CD4-positive, alpha-beta T cell treated with Interleukin-6 for 4 hours (primary cell): Measurements from ENCODE around the gene DRAM1.
"Not testable (repeated sequence)": the region's sequence is repeated elsewhere in the genome, so short reads cannot be mapped to it uniquely, and the experiment has no call there.

ENCODE experiments used
- DNase-seq: peaks from one replicate; pipeline ENCODE4 v3.0.0-alpha.2; 2020; ENCODE audit warnings: mixed read lengths

Gene DRAM1

DNA sequence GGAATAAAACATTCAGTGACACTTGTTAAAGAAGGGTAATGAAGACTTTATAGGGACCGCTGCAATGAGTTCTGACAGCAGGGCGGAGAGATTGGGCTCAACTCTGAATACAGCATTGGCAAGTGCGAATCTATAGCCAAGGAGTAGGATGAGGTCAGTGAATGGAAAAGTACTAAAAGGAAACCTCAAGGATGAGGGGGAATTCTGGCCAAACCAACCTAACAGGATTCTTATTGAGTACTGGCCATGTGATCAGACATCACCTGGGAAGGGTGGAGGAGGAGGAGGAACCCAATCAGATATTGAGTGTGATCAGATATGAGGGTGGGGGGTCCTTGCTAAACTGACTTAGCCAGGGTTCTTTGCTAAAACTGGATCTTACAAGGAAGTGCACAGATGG is 31.0 kb downstream of the DRAM1 start:
- DNase-seq: no peak

DNA sequence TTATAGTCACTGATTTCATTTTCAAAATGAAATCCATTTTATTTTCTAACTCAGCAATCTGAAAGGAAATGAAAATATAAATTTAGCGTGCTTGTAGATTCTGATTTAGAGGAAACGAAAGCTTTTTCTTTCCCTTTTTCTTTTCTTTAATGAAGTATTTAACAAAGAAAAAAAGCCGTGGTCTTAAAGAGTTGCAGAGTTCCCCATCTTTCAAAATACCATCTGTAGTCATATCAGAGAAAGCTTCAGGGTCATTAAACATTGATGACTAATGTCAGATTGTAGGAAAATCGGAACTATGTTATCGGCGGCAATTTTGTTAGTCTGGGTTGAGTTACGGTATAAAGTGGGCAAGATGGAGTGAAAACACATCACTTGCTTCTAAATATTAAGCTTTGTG is 32.3 kb downstream of the DRAM1 start:
- no peak for DNase-seq

DNA sequence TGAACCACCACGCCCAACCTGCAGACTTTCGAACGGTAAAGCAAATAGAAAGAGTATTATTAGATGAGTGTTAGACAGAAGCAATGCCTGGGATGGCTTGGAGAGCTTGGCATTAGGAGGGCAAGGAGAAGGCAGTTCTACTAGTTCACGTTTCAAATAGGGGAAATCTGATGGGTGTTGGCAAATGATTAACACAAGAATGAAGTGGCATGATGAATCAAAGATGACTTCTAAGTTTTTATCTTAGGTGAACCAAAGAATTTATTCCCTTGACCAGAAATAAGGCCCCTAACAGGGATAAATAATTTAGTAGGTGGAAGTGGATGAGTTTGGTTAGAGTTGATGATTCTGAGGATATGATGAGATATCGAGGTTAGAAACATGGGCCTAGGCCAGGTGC is 38.5 kb downstream of the DRAM1 start:
- DNase-seq: no peak

GRCh38 chr12:101918805-101919204 is 41.4 kb downstream of the DRAM1 start:
- DNase-seq: not testable (repeated sequence)

GRCh38 chr12:101919447-101919846 is 42.1 kb downstream of the DRAM1 start:
- no peak for DNase-seq

DNA sequence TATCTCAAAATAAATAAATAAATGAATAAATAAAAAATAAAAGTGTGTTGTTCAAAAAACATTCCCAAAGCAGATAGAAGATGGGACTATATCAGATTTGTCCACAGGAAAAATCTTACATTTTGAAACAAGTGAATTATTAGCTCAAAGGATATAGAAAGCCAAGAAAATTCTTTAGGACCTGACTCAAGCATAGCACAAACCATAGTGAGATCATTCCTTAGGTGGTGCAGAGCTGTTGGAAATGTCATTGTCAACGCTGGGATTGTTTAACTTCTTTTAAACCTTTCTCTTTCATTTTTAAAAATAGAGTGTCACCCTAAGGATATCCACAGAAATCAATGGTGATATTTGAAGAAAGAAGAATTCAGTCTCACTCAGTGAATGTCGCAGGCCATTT is 43.5 kb downstream of the DRAM1 start:
- no peak for DNase-seq

DNA sequence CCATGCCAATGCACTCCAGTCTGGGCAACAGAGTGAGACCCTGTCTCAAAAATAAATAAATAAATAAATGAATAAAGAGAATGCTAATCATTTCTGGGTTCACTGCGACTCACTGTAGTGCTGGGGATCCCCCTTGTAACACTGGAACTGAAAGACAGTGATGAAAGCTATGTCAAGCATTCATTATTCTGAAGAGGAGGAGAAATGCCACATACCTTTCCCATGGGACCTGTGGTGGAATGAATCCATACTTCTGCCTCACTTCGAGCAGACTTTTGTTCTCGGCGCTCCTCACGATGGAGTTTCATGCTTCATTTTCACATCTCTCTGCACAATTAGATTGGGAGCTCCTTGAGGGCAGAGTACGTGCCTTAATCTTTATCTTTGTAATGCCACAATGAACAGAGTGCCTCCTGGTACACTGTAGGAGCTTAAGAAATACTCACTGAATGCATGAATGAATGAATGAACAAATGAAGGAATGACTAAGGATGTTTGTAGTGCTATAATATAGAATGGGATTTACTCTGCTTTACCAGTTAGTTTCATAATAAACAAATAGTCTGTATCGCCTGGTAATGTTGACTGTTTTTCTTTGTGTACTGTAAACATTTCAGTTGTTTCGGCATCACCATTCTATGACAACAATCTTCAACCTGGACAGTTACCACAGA is 45.8 kb downstream of the DRAM1 start:
- no peak for DNase-seq

- DNase-seq: no peak
Observed at GRCh38 chr12:101924618-101925017, 47.2 kb downstream of the DRAM1 start.

- no peak for DNase-seq
Observed at GRCh38 chr12:101925361-101925760, 48.0 kb downstream of the DRAM1 start.

- DNase-seq: no peak
Observed at GRCh38 chr12:101925935-101926334, 48.6 kb downstream of the DRAM1 start.

DNA sequence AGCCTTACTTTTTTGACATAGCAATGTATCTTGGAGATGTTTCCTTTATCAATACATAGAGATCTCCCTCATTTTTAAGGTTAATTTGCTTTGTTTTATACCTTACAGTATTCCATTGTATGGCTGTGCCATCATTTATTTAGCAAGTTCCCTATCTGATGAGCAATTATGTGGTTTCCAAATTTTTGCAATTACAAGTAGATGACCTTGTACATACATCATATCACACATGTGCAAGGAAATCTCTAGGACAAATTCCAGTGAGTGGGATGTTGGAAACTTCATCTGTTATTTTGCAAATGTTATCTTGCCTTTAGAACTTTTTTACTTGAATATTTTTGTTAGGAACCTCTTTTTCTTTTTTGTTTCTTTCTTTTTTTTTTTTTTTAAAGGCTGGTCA is 49.7 kb downstream of the DRAM1 start:
- no peak for DNase-seq

- DNase-seq: no peak
Observed at GRCh38 chr12:101927999-101928398, 50.6 kb downstream of the DRAM1 start.

- no peak for DNase-seq
Observed at GRCh38 chr12:101928556-101928955, 51.2 kb downstream of the DRAM1 start.

- no peak for DNase-seq
Observed at GRCh38 chr12:101929365-101930041, 52.1 kb downstream of the DRAM1 start.

DNA sequence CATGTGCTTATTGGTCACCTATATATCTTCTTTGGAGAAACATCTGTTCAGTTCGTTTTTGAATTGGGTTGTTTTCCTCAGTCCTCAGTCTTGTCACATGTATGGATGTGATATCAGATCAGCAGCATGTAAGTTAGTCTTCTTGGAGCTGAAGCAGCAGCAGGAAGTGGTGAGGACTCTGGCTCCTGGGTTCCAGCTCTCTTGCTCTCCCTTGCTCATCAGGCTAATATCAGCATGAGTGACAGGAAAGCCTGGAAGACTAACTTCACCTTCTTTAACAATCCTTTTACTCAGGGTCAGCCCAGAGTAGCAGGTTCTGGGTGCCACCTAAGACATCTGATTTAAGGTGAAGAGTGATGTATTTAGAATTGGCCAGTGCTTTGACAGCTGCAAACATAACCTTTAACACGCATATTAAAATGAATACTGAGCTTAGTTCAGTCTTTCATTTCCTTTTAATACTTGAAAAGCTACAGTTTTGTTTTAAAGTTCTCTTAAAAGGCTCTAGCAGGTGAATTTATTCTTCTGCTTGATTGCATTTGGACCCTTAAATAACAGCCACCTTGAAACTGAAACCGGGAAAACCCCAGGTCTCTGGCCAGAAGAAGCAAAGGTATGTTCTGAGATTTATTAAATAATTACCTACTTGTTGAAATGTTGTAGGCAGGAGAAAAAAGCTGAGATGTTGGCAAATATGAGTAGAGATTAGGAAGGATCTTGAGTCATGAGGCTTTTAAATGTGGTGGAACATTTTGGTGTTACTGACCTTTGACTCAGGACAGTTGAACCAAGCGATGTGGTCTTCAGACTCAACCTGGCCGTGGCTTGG is 54.3 kb downstream of the DRAM1 start:
- no peak for DNase-seq

- no peak for DNase-seq
Observed at GRCh38 chr12:101933866-101934514, 56.6 kb downstream of the DRAM1 start.

DNA sequence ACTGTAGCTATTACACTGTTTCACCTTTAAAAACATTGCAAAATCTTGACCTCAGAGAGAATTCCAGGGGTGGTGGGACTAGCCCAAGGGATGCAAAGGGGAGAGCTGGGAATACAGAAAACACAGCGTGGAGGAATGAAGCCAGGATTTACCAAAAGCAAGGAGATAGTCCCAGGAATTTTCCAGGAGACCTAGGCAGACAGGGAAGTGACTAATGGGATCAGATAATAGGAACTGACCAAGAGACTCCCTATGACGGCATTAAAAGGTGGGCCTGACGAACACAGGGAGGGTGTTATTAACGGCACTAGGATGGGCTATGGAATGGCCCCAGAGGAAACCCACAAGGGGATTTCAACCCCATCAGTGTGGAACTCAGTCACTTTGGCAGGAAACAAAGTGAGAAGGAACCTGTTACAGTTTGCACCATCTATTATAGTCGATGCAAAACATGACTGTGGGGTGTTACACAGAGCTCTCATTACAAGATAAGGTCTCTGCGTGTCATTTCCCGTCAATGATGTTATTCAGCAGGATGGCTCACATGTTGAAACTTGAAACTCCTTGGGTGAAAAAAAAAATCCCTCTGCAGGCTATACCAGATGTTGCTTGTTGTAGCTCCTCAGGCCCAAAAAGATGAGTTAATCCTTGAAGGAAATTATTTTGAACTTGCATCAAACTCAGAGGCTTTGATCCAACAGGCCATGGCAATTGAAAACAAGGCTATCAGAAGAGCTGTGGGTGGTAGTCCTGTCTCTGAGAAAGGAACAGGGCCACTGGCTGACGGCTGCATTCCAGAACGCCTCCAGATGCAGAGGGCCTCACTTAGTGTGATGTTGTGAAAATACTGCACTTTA is 58.7 kb downstream of the DRAM1 start:
- DNase-seq: no peak

- DNase-seq: no peak
Observed at GRCh38 chr12:101939306-101939705, 61.9 kb downstream of the DRAM1 start.

DNA sequence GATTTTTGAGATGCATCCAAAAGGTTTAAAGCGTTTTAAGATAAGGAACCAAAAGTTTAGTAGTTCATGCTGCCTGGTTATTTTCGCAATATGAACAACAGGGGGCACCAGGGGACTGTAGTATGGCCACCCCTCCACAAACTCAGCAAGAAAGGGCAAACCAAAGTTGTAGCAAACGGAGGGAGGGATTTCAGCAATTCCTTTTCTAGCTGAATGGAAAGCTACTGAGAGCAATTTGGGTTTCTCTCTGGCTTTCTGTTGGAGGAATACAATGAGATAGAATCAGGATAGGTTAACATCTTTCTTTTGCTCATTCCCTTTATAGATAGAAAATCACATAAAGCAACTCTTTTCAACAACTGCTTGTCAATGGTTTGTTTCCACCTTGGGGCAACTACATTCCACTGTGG is 62.5 kb downstream of the DRAM1 start:
- peak; percentile 60 for DNase-seq

GRCh38 chr12:101940400-101940950 is 63.1 kb downstream of the DRAM1 start:
- DNase-seq: no peak

DNA sequence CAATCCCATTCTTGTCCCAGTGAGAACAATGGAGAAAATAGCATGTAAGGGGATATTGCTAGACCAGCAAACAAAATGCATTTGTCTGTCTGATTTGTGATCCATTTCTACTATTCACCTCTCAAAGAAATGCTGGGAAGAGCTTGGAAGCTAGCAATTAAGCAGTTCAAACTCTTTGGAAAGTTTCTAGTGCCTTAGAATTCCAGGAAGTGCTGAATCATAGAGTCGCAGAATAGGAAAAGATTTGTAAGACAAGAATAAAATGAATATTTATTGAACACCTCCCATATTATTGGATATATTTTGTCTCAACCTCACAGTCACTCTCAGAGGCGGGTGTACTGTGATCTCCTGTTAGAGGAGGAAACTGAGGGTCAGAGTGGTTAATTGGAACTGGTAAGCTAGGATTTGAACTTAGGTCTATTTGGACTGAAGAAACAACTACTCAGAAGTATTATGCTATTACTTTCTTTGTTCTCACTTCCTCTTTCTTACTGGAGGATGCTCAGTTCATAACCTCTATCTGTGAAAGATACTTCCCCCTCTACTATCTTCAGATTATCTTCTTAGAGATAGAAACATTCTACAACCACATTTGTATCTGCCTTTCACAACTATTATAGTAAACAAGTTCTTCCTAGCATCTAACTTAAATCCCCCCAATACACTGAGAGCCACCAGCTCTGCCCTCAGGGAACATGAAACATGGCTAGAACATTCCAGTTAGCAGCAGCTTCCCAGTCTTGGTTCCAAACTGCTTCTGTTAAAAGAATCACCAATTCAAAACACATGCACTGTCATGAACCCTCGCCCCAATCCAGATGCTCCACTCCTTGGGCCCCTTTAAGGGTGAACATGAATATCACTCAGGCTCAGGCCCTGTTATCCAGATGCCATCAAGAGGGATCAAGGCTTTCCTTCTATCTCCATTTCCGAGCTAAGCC is 64.2 kb downstream of the DRAM1 start:
- no peak for DNase-seq
